ENCODE results near the gene OGDH. TPM values are rescaled to one million over a fixed set of nuclear protein-coding genes. Genes with fewer than 3 reads are reported as not detected.
A peak's percentile ranks its signal among the peaks of the same experiment; 100 is the strongest.

The OGDH gene
- total and polyA plus RNA-seq, 10 of the 15 experiments (the other 5 are each of a cell fraction or from before 2014, with no cell fraction given) = 4.1 to 103 (median 48.4) TPM

DNA sequence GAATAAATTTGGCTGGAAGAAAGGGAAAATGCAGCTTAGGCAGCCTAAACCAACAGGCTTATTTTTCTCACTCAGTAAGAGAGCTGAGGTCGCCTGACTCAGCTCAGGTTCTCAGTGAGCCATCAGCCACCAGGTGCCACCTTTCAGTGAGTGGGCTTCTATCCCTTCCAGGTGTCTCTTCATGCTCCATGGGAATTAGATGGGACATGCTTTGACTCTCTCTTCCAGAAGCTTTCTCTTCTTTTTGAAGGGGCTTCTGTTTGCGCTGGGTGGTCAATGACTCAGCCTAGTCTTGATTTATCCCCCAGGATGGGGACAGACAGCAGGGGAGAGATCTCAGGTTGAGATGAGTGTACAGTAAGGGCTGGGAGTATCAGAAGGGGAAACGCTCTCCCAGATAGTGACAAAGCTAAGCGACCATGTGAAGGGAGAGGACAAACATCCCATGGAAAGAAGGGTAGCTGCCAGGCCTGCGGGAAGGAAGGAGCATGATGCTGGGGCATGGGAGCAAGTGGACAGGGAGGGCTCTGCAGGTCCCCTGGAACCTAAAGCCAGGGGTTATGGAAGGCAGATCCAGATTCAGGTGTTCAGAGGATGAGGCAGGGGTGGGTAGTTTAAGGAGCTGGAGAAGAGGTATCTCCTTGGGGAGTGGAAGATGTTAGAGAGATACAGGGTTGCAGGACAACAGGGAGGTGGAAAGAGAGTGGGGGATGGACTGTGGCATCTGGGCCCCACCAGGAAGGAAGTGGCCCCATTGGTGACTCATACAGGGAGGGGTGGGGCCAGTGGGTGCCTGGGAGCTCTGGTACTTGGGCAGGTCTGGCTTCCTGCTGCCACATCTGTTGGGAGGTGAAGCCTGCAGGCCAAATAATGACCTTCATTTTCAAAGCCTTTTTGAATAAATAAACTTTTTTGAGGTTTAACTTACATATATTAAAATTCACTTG is 32.5 kb downstream of the OGDH start (continued):
- TF ChIP-seq ZZZ3 (IDR thresholded peaks at IDR 0.05; ENCODE audit: control insufficient read depth, insufficient read length, low read depth) = no peak
- TF ChIP-seq SUPT20H (IDR thresholded peaks at IDR 0.05; ENCODE audit: borderline replicate concordance, control insufficient read depth, low read depth, low read length) = no peak
- TF ChIP-seq PML (IDR thresholded peaks at IDR 0.05; ENCODE audit: low read length) = peak; percentile 89
- TF ChIP-seq, protein P1, sequence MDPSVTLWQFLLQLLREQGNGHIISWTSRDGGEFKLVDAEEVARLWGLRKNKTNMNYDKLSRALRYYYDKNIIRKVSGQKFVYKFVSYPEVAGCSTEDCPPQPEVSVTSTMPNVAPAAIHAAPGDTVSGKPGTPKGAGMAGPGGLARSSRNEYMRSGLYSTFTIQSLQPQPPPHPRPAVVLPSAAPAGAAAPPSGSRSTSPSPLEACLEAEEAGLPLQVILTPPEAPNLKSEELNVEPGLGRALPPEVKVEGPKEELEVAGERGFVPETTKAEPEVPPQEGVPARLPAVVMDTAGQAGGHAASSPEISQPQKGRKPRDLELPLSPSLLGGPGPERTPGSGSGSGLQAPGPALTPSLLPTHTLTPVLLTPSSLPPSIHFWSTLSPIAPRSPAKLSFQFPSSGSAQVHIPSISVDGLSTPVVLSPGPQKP (IDR thresholded peaks at IDR 0.05; ENCODE audit: low read depth, low read length) = peak; percentile 59
- TF ChIP-seq NRF1 (conservative IDR thresholded peaks at IDR 0.05; ENCODE audit: low read depth, low read length) = no peak
- TF ChIP-seq, protein P2, sequence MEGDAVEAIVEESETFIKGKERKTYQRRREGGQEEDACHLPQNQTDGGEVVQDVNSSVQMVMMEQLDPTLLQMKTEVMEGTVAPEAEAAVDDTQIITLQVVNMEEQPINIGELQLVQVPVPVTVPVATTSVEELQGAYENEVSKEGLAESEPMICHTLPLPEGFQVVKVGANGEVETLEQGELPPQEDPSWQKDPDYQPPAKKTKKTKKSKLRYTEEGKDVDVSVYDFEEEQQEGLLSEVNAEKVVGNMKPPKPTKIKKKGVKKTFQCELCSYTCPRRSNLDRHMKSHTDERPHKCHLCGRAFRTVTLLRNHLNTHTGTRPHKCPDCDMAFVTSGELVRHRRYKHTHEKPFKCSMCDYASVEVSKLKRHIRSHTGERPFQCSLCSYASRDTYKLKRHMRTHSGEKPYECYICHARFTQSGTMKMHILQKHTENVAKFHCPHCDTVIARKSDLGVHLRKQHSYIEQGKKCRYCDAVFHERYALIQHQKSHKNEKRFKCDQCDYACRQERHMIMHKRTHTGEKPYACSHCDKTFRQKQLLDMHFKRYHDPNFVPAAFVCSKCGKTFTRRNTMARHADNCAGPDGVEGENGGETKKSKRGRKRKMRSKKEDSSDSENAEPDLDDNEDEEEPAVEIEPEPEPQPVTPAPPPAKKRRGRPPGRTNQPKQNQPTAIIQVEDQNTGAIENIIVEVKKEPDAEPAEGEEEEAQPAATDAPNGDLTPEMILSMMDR (IDR thresholded peaks at IDR 0.05 in 2 of 3, conservative IDR thresholded peaks at IDR 0.05 in 1 of 3; ENCODE audit: control insufficient read depth in 2 of 3, extremely low read depth in 1 of 3, insufficient read depth in 1 of 3, low read depth in 3 of 3, low read length in 3 of 3) = peak; percentile 1 to 17 (median 8); a peak in 1 of 6 replicates
- TF ChIP-seq MTA2 (IDR thresholded peaks at IDR 0.05; ENCODE audit: low read depth) = peak; percentile 82
- peak; percentile 94 for TF ChIP-seq FOXM1 (IDR thresholded peaks at IDR 0.05; ENCODE audit: low read depth, low read length)
- TF ChIP-seq HDGF (IDR thresholded peaks at IDR 0.05) = peak; percentile 99
- TF ChIP-seq KLF5 (IDR thresholded peaks at IDR 0.05; ENCODE audit: partially characterized antibody) = no peak
- TF ChIP-seq EGR1 (IDR thresholded peaks at IDR 0.05; ENCODE audit: borderline replicate concordance in 1 of 2, low read depth in 2 of 2, low read length in 2 of 2) = peak in 1 of 2 experiments; percentile 91; a peak in 2 of 3 replicates
- TF ChIP-seq CBFB (IDR thresholded peaks at IDR 0.05; ENCODE audit: low read depth) = peak; percentile 88
- TF ChIP-seq, protein P3, sequence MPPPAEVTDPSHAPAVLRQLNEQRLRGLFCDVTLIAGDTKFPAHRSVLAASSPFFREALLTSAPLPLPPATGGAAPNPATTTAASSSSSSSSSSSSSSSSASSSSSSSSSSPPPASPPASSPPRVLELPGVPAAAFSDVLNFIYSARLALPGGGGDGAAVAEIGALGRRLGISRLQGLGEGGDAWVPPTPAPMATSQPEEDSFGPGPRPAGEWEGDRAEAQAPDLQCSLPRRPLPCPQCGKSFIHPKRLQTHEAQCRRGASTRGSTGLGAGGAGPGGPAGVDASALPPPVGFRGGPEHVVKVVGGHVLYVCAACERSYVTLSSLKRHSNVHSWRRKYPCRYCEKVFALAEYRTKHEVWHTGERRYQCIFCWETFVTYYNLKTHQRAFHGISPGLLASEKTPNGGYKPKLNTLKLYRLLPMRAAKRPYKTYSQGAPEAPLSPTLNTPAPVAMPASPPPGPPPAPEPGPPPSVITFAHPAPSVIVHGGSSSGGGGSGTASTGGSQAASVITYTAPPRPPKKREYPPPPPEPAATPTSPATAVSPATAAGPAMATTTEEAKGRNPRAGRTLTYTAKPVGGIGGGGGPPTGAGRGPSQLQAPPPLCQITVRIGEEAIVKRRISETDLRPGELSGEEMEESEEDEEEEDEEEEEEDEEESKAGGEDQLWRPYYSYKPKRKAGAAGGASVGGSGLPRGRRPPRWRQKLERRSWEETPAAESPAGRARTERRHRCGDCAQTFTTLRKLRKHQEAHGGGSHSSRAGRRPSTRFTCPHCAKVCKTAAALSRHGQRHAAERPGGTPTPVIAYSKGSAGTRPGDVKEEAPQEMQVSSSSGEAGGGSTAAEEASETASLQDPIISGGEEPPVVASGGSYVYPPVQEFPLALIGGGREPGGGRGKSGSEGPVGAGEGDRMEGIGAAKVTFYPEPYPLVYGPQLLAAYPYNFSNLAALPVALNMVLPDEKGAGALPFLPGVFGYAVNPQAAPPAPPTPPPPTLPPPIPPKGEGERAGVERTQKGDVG (CRISPR knock-in tag; IDR thresholded peaks at IDR 0.05) = no peak
- TF ChIP-seq, protein P4, sequence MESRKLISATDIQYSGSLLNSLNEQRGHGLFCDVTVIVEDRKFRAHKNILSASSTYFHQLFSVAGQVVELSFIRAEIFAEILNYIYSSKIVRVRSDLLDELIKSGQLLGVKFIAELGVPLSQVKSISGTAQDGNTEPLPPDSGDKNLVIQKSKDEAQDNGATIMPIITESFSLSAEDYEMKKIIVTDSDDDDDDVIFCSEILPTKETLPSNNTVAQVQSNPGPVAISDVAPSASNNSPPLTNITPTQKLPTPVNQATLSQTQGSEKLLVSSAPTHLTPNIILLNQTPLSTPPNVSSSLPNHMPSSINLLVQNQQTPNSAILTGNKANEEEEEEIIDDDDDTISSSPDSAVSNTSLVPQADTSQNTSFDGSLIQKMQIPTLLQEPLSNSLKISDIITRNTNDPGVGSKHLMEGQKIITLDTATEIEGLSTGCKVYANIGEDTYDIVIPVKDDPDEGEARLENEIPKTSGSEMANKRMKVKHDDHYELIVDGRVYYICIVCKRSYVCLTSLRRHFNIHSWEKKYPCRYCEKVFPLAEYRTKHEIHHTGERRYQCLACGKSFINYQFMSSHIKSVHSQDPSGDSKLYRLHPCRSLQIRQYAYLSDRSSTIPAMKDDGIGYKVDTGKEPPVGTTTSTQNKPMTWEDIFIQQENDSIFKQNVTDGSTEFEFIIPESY (IDR thresholded peaks at IDR 0.05) = no peak
- TF ChIP-seq RELA (IDR thresholded peaks at IDR 0.05; ENCODE audit: borderline replicate concordance, partially characterized antibody) = peak; percentile 51
- TF ChIP-seq GATAD2B (conservative IDR thresholded peaks at IDR 0.05; ENCODE audit: low read depth) = peak; percentile 76
- TF ChIP-seq, protein P5, sequence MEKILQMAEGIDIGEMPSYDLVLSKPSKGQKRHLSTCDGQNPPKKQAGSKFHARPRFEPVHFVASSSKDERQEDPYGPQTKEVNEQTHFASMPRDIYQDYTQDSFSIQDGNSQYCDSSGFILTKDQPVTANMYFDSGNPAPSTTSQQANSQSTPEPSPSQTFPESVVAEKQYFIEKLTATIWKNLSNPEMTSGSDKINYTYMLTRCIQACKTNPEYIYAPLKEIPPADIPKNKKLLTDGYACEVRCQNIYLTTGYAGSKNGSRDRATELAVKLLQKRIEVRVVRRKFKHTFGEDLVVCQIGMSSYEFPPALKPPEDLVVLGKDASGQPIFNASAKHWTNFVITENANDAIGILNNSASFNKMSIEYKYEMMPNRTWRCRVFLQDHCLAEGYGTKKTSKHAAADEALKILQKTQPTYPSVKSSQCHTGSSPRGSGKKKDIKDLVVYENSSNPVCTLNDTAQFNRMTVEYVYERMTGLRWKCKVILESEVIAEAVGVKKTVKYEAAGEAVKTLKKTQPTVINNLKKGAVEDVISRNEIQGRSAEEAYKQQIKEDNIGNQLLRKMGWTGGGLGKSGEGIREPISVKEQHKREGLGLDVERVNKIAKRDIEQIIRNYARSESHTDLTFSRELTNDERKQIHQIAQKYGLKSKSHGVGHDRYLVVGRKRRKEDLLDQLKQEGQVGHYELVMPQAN (conservative IDR thresholded peaks at IDR 0.05) = no peak
- peak; percentile 98 for TF ChIP-seq TCF3 (IDR thresholded peaks at IDR 0.05; ENCODE audit: borderline replicate concordance, insufficient read depth, low read depth, low read length)
